Liver (tissue), 9 donors: Measurements from ENCODE around the gene ITPA. TPM values are rescaled to one million over a fixed set of nuclear protein-coding genes. Genes with fewer than 3 reads are reported as not detected.

Source experiments
- DNase-seq: peaks from one replicate; pipeline ENCODE4 v3.0.0-alpha.2; 2017; ENCODE audit warnings: low spot score
- H3K27ac ChIP-seq, 2 donors: one replicate each; pipeline ENCODE4 v1.7.0; 2013; ENCODE audit warnings: inconsistent platforms in 2 of 2, low read length in 2 of 2, control low read depth in 1 of 2, low read depth in 1 of 2, mild to moderate bottlenecking in 1 of 2
- H3K27me3 ChIP-seq, 4 donors: one replicate each; pipeline versions ENCODE4 v1.6.1 to v1.7.0; 2013; ENCODE audit warnings: low read length in 3 of 4, inconsistent platforms in 1 of 4, mild to moderate bottlenecking in 1 of 4, moderate library complexity in 1 of 4; ENCODE audit not compliant: control insufficient read depth in 4 of 4, insufficient read depth in 4 of 4
- H3K36me3 ChIP-seq, 4 donors: one replicate each; pipeline versions ENCODE4 v1.6.1 to v1.7.0; 2013; ENCODE audit warnings: low read length in 3 of 4, mild to moderate bottlenecking in 3 of 4, low read depth in 1 of 4, moderate library complexity in 1 of 4; ENCODE audit not compliant: control insufficient read depth in 4 of 4, insufficient read depth in 3 of 4
- H3K4me1 ChIP-seq, 4 donors: one replicate each; pipeline versions ENCODE4 v1.6.1 to v1.7.0; 2013; ENCODE audit warnings: low read length in 3 of 4, mild to moderate bottlenecking in 3 of 4, moderate library complexity in 1 of 4; ENCODE audit not compliant: control insufficient read depth in 4 of 4, insufficient read depth in 4 of 4
- H3K4me3 ChIP-seq, 3 donors: one replicate each; pipeline versions ENCODE4 v1.6.1 to v1.7.0; 2013; ENCODE audit warnings: low read length in 3 of 3, control low read depth in 1 of 3, low read depth in 1 of 3, mild to moderate bottlenecking in 1 of 3
- H3K9ac ChIP-seq, 2 donors: one replicate each; pipeline ENCODE4 v1.7.0; 2013; ENCODE audit warnings: low read length in 2 of 2, mild to moderate bottlenecking in 2 of 2, moderate library complexity in 2 of 2, control low read depth in 1 of 2, low read depth in 1 of 2
- H3K9me3 ChIP-seq, 4 donors: one replicate each; pipeline versions ENCODE4 v1.6.1 to v1.7.0; 2013; ENCODE audit warnings: low read length in 3 of 4; ENCODE audit not compliant: control insufficient read depth in 4 of 4
- ATF3 ChIP-seq: IDR thresholded peaks from 2 replicates; pipeline ENCODE4 v1.6.1; 2016; ENCODE audit warnings: antibody characterized with exemption
- EGR1 ChIP-seq, 2 donors: IDR thresholded peaks; 2 replicates each; pipeline ENCODE4 v1.6.1; 2016 to 2018; ENCODE audit warnings: antibody characterized with exemption in 2 of 2, low read depth in 2 of 2
- FOXA1 ChIP-seq: IDR thresholded peaks from 2 replicates; pipeline ENCODE4 v1.6.1; 2016; ENCODE audit warnings: antibody characterized with exemption
- FOXA2 ChIP-seq: IDR thresholded peaks from 2 replicates; pipeline ENCODE4 v1.6.1; 2016; ENCODE audit warnings: antibody characterized with exemption
- GABPA ChIP-seq, 2 donors: IDR thresholded peaks in 1 of 2; conservative IDR thresholded peaks in 1 of 2; 2 replicates each; pipeline ENCODE4 v1.6.1; 2016; ENCODE audit warnings: antibody characterized with exemption in 2 of 2, mild to moderate bottlenecking in 1 of 2, moderate library complexity in 1 of 2
- HNF4A ChIP-seq, 2 donors: conservative IDR thresholded peaks; 2 replicates each; pipeline ENCODE4 v1.6.1; 2016; ENCODE audit warnings: antibody characterized with exemption in 2 of 2, mild to moderate bottlenecking in 2 of 2
- HNF4G ChIP-seq: IDR thresholded peaks from 2 replicates; pipeline ENCODE4 v1.6.1; 2016; ENCODE audit warnings: antibody characterized with exemption
- JUND ChIP-seq, 2 donors: IDR thresholded peaks; 2 replicates each; pipeline ENCODE4 v1.6.1; 2016; ENCODE audit warnings: antibody characterized with exemption in 2 of 2
- MAX ChIP-seq: IDR thresholded peaks from 2 replicates; pipeline ENCODE4 v1.6.1; 2016; ENCODE audit warnings: antibody characterized with exemption
- NR2F2 ChIP-seq: IDR thresholded peaks from 2 replicates; pipeline ENCODE4 v1.6.1; 2016; ENCODE audit warnings: antibody characterized with exemption
- RAD21 ChIP-seq, 2 donors: IDR thresholded peaks; 2 replicates each; pipeline ENCODE4 v1.6.1; 2016; ENCODE audit warnings: antibody characterized with exemption in 2 of 2, mild to moderate bottlenecking in 2 of 2
- REST ChIP-seq: IDR thresholded peaks from 2 replicates; pipeline ENCODE4 v1.6.1; 2016; ENCODE audit warnings: antibody characterized with exemption, mild to moderate bottlenecking
- RXRA ChIP-seq, 2 donors: IDR thresholded peaks; 2 replicates each; pipeline ENCODE4 v1.6.1; 2017 to 2018; ENCODE audit warnings: antibody characterized with exemption in 2 of 2, mild to moderate bottlenecking in 1 of 2
- SP1 ChIP-seq: IDR thresholded peaks from 2 replicates; pipeline ENCODE4 v1.6.1; 2018; ENCODE audit warnings: antibody characterized with exemption, mild to moderate bottlenecking
- TAF1 ChIP-seq: conservative IDR thresholded peaks from 2 replicates; pipeline ENCODE4 v1.6.1; 2016; ENCODE audit warnings: antibody characterized with exemption, mild to moderate bottlenecking
- YY1 ChIP-seq: IDR thresholded peaks from 2 replicates; pipeline ENCODE4 v1.6.1; 2016; ENCODE audit warnings: antibody characterized with exemption, mild to moderate bottlenecking
- ZBTB33 ChIP-seq: IDR thresholded peaks from 2 replicates; pipeline ENCODE4 v1.6.1; 2016; ENCODE audit warnings: antibody characterized with exemption
- WGBS: extraction: QIAGEN DNeasy Blood & Tissue Kit; methylation state at CpG from one replicate; pipeline ENCODE4 v1.1.7; 2013; 5-methylcytosine and 5-hydroxymethylcytosine counted together
- polyA plus RNA-seq, 2 donors: library from polyadenylated mRNA; stranded (reverse) in 1 of 2; unstranded in 1 of 2; fragments of 200-250 nt in 1 of 2; fragments of >200 nt in 1 of 2; fragmentation: Nextera tagmentation in 1 of 2; extraction: Ambion mirVana in 1 of 2; gene quantifications; one replicate each; pipeline versions ENCODE4 v1.2.1 to v1.2.3, GENCODE V29; 2013 to 2015
- total RNA-seq, 2 donors: library from RNA; depleted of rRNA; stranded (reverse); fragments of >200 nt; gene quantifications; one replicate each; pipeline ENCODE4 v1.2.3, GENCODE V29; 2014
- donor health status: healthy.
- donor health status: healthy.
- donor health status: healthy.
- donor health status: healthy.
- donor health status: healthy.

The ITPA gene
- total and polyA plus RNA-seq, 4 donors = 14.4 to 39.8 (median 19.7) TPM

- Histone ChIP-seq H3K27ac (no peak overlapping the region), H3K4me1 (peaks cover 5 to 14% (median 7%) of the 10 kb centered on the region in 4 donors)
Observed at GRCh38 chr20:3163099-3164042, 45.9 kb upstream of the ITPA start.

GRCh38 chr20:3164043-3164762 is 45.1 kb upstream of the ITPA start:
- no peaks in the 10 kb centered on the region for H3K9me3 ChIP-seq
- no peak overlapping the region for H3K27ac ChIP-seq
- no peaks in the 10 kb centered on the region for H3K27me3 ChIP-seq
- H3K4me1 ChIP-seq = peaks cover 0 to 7% (median 1%) of the 10 kb centered on the region in 4 donors
- no peak for TF ChIP-seq RXRA (IDR thresholded peaks at IDR 0.05)
- no peak for TF ChIP-seq FOXA2
- TF ChIP-seq MAX = no peak
- no peak for TF ChIP-seq SP1
- TF ChIP-seq EGR1 (IDR thresholded peaks at IDR 0.05; ENCODE audit: low read depth in 2 of 2) = no peak
- TF ChIP-seq TAF1 = no peak
- TF ChIP-seq RAD21 (IDR thresholded peaks at IDR 0.05) = no peak
- TF ChIP-seq ZBTB33 = no peak
- no peak for TF ChIP-seq FOXA1
- TF ChIP-seq HNF4A (conservative IDR thresholded peaks at IDR 0.05) = no peak
- TF ChIP-seq JUND (IDR thresholded peaks at IDR 0.05) = no peak
- no peak for TF ChIP-seq REST
- no peak for TF ChIP-seq YY1
- no peak for TF ChIP-seq GABPA (IDR thresholded peaks at IDR 0.05 in 1 of 2, conservative IDR thresholded peaks at IDR 0.05 in 1 of 2)
- TF ChIP-seq NR2F2 = no peak
- 87% methylated on average over 32 of the region's 32 CpGs for WGBS
- H3K36me3 ChIP-seq = no peaks in the 10 kb centered on the region
- no peak overlapping the region for H3K9ac ChIP-seq
- no peak for DNase-seq
- no peak overlapping the region for H3K4me3 ChIP-seq

More at GRCh38 chr20:3163099-3164042, 45.9 kb upstream of the ITPA start:
- H3K36me3 ChIP-seq = no peaks in the 10 kb centered on the region
- no peaks in the 10 kb centered on the region for H3K27me3 ChIP-seq
- no peak for DNase-seq
- TF ChIP-seq HNF4G (no peak), FOXA2 (no peak), ZBTB33 (no peak), SP1 (no peak), MAX (no peak), TAF1 (no peak), RAD21 (IDR thresholded peaks at IDR 0.05) (no peak), YY1 (no peak), GABPA (IDR thresholded peaks at IDR 0.05 in 1 of 2, conservative IDR thresholded peaks at IDR 0.05 in 1 of 2) (no peak), ATF3 (no peak), EGR1 (IDR thresholded peaks at IDR 0.05; ENCODE audit: low read depth in 2 of 2) (no peak)
- H3K4me3 ChIP-seq = no peak overlapping the region
- no peaks in the 10 kb centered on the region for H3K9me3 ChIP-seq
- no peak overlapping the region for H3K9ac ChIP-seq
- WGBS = 95% methylated on average over 14 of the region's 14 CpGs
